Kidney epithelial cell (primary cell): ENCODE data around the gene ANKS1A. TPM values are rescaled to one million over a fixed set of nuclear protein-coding genes. Genes with fewer than 3 reads are reported as not detected.

Experiments
- DNase-seq: peaks from one replicate; pipeline ENCODE4 v3.0.0-alpha.2; 2010; ENCODE audit warnings: low read depth
- H3K27me3 ChIP-seq: 2 replicates; pipeline ENCODE4 v1.6.0; 2011; ENCODE audit warnings: low read length; ENCODE audit not compliant: control insufficient read depth, insufficient read depth
- H3K36me3 ChIP-seq: 2 replicates; pipeline ENCODE4 v1.5.1; 2011; ENCODE audit warnings: low read length; ENCODE audit not compliant: control insufficient read depth, insufficient read depth
- H3K4me3 ChIP-seq: 2 replicates; pipeline ENCODE4 v1.5.1; 2011; ENCODE audit warnings: low read depth, mild to moderate bottlenecking, control low read depth, low read length
- total RNA-seq: library from RNA; depleted of rRNA; stranded (reverse); fragments of >200 nt; gene quantifications from 2 replicates; pipeline ENCODE4 v1.2.3, GENCODE V29; 2015
- TF ChIP-seq, protein P1 (sequence below): IDR thresholded peaks from 2 replicates; pipeline ENCODE4 v1.5.1; 2011; ENCODE audit warnings: mild to moderate bottlenecking, moderate library complexity, low read length, control low read depth, inconsistent platforms; ENCODE audit not compliant: insufficient read depth, poor library complexity, severe bottlenecking

Gene ANKS1A
- total RNA-seq, 1 donor from 2014 or later, result 20.2 TPM

GRCh38 chr6:34985236-34985635, 96.2 kb downstream of the ANKS1A start:
- TF ChIP-seq, protein P1, sequence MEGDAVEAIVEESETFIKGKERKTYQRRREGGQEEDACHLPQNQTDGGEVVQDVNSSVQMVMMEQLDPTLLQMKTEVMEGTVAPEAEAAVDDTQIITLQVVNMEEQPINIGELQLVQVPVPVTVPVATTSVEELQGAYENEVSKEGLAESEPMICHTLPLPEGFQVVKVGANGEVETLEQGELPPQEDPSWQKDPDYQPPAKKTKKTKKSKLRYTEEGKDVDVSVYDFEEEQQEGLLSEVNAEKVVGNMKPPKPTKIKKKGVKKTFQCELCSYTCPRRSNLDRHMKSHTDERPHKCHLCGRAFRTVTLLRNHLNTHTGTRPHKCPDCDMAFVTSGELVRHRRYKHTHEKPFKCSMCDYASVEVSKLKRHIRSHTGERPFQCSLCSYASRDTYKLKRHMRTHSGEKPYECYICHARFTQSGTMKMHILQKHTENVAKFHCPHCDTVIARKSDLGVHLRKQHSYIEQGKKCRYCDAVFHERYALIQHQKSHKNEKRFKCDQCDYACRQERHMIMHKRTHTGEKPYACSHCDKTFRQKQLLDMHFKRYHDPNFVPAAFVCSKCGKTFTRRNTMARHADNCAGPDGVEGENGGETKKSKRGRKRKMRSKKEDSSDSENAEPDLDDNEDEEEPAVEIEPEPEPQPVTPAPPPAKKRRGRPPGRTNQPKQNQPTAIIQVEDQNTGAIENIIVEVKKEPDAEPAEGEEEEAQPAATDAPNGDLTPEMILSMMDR, result no peak
- H3K4me3 ChIP-seq, result no peak overlapping the region
- no peak for DNase-seq
- H3K27me3 ChIP-seq, result no peaks in the 10 kb centered on the region
- H3K36me3 ChIP-seq, result peaks cover 3% of the 10 kb centered on the region

- H3K36me3 ChIP-seq, result peaks cover 3% of the 10 kb centered on the region
These were observed 97.8 kb downstream of the ANKS1A start for GRCh38 chr6:34986845-34987246.

GRCh38 chr6:34987506-34987905, 98.5 kb downstream of the ANKS1A start:
- Histone ChIP-seq H3K36me3 (peaks cover 3% of the 10 kb centered on the region), H3K27me3 (no peaks in the 10 kb centered on the region), H3K4me3 (no peak overlapping the region)
- DNase-seq, result no peak
- TF ChIP-seq, protein P1, result no peak

More at GRCh38 chr6:34986845-34987246, 97.8 kb downstream of the ANKS1A start:
- no peak overlapping the region for H3K4me3 ChIP-seq
- TF ChIP-seq, protein P1, result peak; percentile 75
- DNase-seq, result peak; percentile 39
- H3K27me3 ChIP-seq, result no peaks in the 10 kb centered on the region

DNA sequence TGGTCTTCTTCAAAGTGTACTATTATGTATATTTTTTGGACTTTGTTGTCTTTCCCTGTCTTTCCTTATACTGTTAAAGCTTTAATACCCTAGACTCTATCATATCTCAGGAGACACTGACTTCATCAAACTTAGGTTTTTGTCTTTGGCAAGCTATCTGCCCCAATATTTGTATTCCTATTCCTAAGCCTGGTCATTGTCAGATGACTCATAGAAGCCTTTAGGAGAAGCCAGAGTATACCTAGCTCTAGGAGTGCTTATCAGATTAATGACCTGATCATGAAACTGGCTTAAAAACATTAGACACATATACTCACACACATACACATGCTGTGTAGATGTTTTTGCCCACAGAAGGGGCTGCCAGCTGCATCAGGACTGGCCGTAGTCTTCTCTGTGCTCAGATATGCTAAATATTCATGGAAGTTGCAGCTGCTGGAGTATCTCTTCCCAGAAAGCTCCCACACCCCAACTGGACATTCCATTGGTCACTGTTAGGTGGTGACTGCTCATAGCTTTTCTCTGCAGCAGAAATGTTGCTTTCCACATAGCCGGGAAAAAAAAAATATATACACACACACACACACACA, 102.0 kb downstream of the ANKS1A start:
- DNase-seq, result no peak
- no peak overlapping the region for H3K4me3 ChIP-seq
- no peaks in the 10 kb centered on the region for H3K27me3 ChIP-seq
- TF ChIP-seq, protein P1, result no peak
- H3K36me3 ChIP-seq, result peaks cover 2% of the 10 kb centered on the region

DNA sequence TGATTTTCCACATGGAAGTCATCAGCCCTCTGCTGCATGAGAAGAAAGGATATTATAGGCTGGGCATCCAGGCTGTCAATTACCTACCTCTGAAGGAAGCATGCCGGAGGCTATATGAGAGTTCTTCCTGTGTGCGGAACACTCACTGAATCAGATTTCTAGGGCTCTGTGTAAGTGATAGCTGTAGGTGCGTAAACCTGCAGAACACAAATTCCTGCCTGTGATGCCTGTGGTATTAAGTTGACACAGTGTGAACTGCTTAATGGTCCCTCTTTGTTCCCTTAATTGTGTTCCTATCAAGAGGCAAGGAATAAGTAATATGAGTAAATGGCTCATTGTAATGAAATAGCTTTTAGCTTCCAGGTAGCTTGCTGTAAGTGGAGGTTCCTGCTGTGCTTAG, 103.3 kb downstream of the ANKS1A start:
- TF ChIP-seq, protein P1, result no peak
- DNase-seq, result no peak
- H3K36me3 ChIP-seq, result peaks cover 2% of the 10 kb centered on the region

DNA sequence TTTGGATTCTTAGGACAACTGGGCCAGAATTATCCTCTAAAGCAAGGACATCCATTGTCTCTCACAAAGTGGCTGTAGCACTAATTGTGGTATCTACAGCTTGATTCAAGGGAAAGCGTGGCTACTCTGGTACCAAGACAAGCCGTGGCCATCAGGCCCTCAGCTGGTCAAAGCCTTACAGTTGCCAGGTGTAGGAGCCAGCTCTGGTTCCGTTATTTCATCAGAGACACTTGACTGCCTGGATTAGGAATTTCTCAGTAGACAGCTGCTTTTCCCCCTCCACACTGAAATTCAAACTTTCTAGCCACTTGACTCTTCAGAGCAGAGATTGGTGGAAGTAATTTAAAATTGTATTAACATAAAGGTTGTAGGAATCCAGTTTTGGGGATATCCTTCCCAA, 104.2 kb downstream of the ANKS1A start:
- TF ChIP-seq, protein P1, result no peak
- no peak for DNase-seq
- H3K4me3 ChIP-seq, result no peak overlapping the region
- H3K36me3 ChIP-seq, result peaks cover 2% of the 10 kb centered on the region
- H3K27me3 ChIP-seq, result no peaks in the 10 kb centered on the region

More for the DNA sequence above, 103.3 kb downstream of the ANKS1A start:
- Histone ChIP-seq H3K4me3 (no peak overlapping the region), H3K27me3 (no peaks in the 10 kb centered on the region)
